Neural cell (in vitro differentiated cells): ENCODE measurements around the gene SLC66A2. TPM values are rescaled to one million over a fixed set of nuclear protein-coding genes. Genes with fewer than 3 reads are reported as not detected.

ENCODE experiments used
- H2AFZ ChIP-seq: fragments of 200-600, 300-800 bp; sonication (generic), shearing (Covaris generic); 2 replicates; pipeline ENCODE4 v1.6.0; 2014; ENCODE audit warnings: low read depth, mild to moderate bottlenecking, antibody characterized with exemption, low read length, moderate library complexity
- H3F3A ChIP-seq: fragments of 200-600 bp; shearing (Covaris generic); 2 replicates; pipeline ENCODE4 v1.6.1; 2016; ENCODE audit warnings: mild to moderate bottlenecking, moderate library complexity, mixed read lengths, antibody characterized with exemption, low read length; ENCODE audit not compliant: insufficient read depth, poor library complexity, severe bottlenecking
- H3K27ac ChIP-seq: fragments of 200-600, 300-800 bp; sonication (generic), shearing (Covaris generic); 2 replicates; pipeline ENCODE4 v1.5.1; 2014; ENCODE audit warnings: mild to moderate bottlenecking, low read length, moderate library complexity
- H3K27me3 ChIP-seq: fragments of 300-800, 200-600 bp; sonication (generic), shearing (Covaris generic); 2 replicates; pipeline ENCODE4 v1.6.0; 2014; ENCODE audit warnings: mild to moderate bottlenecking, low read depth, low read length, moderate library complexity; ENCODE audit not compliant: insufficient read depth
- H3K36me3 ChIP-seq: fragments of 300-800, 200-600 bp; sonication (generic), shearing (Covaris generic); 2 replicates; pipeline ENCODE4 v1.5.1; 2014; ENCODE audit warnings: mild to moderate bottlenecking, antibody characterized with exemption, low read length, moderate library complexity; ENCODE audit not compliant: insufficient read depth
- H3K4me2 ChIP-seq: fragments of 300-800, 200-600 bp; sonication (generic), shearing (Covaris generic); 2 replicates; pipeline ENCODE4 v1.6.0; 2014; ENCODE audit warnings: mild to moderate bottlenecking, low read length
- H3K4me3 ChIP-seq: fragments of 300-800, 200-600 bp; sonication (generic), shearing (Covaris generic); 2 replicates; pipeline ENCODE4 v1.5.1; 2014; ENCODE audit warnings: mild to moderate bottlenecking, low read length, moderate library complexity
- H3K79me2 ChIP-seq: fragments of 200-600 bp; shearing (Covaris generic); replicated peaks from 2 replicates; pipeline ENCODE4 v1.6.0; 2014; ENCODE audit warnings: mild to moderate bottlenecking, low read length, moderate library complexity; ENCODE audit not compliant: insufficient read depth
- H3K9ac ChIP-seq: fragments of 300-800, 200-600 bp; sonication (generic), shearing (Covaris generic); 2 replicates; pipeline ENCODE4 v1.6.1; 2016; ENCODE audit warnings: mild to moderate bottlenecking, low read length, mixed read lengths
- H3K9me2 ChIP-seq: fragments of 200-600 bp; shearing (Covaris generic); 2 replicates; pipeline ENCODE4 v1.6.1; 2016; ENCODE audit warnings: mild to moderate bottlenecking, low read length, mixed read lengths; ENCODE audit not compliant: insufficient read depth
- H3K9me3 ChIP-seq: fragments of 200-600, 300-800 bp; sonication (generic), shearing (Covaris generic); 2 replicates; pipeline ENCODE4 v1.6.1; 2016; ENCODE audit warnings: mild to moderate bottlenecking, mixed run types, low read length, moderate library complexity, mixed read lengths
- H4K20me1 ChIP-seq: fragments of 200-600 bp; shearing (Covaris generic); 2 replicates; pipeline ENCODE4 v1.6.1; 2016; ENCODE audit warnings: mild to moderate bottlenecking, mixed run types; ENCODE audit not compliant: insufficient read depth
- EP300 ChIP-seq: fragments of 450-650 bp; conservative IDR thresholded peaks from 2 replicates; pipeline ENCODE4 v1.6.1; 2014; ENCODE audit warnings: antibody characterized with exemption, mild to moderate bottlenecking, moderate library complexity; ENCODE audit not compliant: poor library complexity, severe bottlenecking
- EZH2 ChIP-seq: fragments of 200-600, 300-800 bp; shearing (Covaris generic), sonication (generic); IDR thresholded peaks from 2 replicates; pipeline ENCODE4 v1.6.1; 2014; ENCODE audit warnings: antibody characterized with exemption, low read length, borderline replicate concordance, mild to moderate bottlenecking; ENCODE audit not compliant: insufficient read depth, poor library complexity, severe bottlenecking
- MXI1 ChIP-seq: fragments of 450-650 bp; conservative IDR thresholded peaks from 2 replicates; pipeline ENCODE4 v1.6.1; 2014; ENCODE audit warnings: antibody characterized with exemption, mild to moderate bottlenecking; ENCODE audit not compliant: poor library complexity, severe bottlenecking
- POLR2AphosphoS5 ChIP-seq: IDR thresholded peaks from 2 replicates; pipeline ENCODE4 v1.6.1; 2012
- RAD21 ChIP-seq: fragments of 450-650 bp; conservative IDR thresholded peaks from 2 replicates; pipeline ENCODE4 v1.6.1; 2014; ENCODE audit warnings: antibody characterized with exemption, mild to moderate bottlenecking, moderate library complexity
- SMC3 ChIP-seq: fragments of 450-650 bp; conservative IDR thresholded peaks from 2 replicates; pipeline ENCODE4 v1.6.1; 2014; ENCODE audit warnings: antibody characterized with exemption, mild to moderate bottlenecking, moderate library complexity; ENCODE audit not compliant: poor library complexity
- TAF1 ChIP-seq: IDR thresholded peaks from 2 replicates; pipeline ENCODE4 v1.6.1; 2012; ENCODE audit warnings: low read depth
- polyA plus RNA-seq: library from polyadenylated mRNA; depleted of rRNA; stranded (reverse); fragments of >200 nt; gene quantifications from 2 replicates; pipeline ENCODE4 v1.2.3, GENCODE V29; 2014
- TF ChIP-seq, protein P1 (sequence below): IDR thresholded peaks from 2 replicates; pipeline ENCODE4 v1.6.1; 2012; ENCODE audit warnings: borderline replicate concordance
- TF ChIP-seq, protein P2 (sequence below): fragments of 450-650 bp; IDR thresholded peaks from 2 replicates; pipeline ENCODE4 v1.5.1; 2014; ENCODE audit warnings: antibody characterized with exemption, mild to moderate bottlenecking, moderate library complexity; ENCODE audit not compliant: poor library complexity, severe bottlenecking

The SLC66A2 gene
- polyA plus RNA-seq, 1 donor from 2014 or later: 66.7 TPM

GRCh38 chr18:79871481-79872091, 79.9 kb downstream of the SLC66A2 start:
- no peaks in the 10 kb centered on the region for H3K9me2 ChIP-seq
- H3K4me3 ChIP-seq: no peak overlapping the region
- no peaks in the 10 kb centered on the region for H4K20me1 ChIP-seq
- TF ChIP-seq, protein P1, sequence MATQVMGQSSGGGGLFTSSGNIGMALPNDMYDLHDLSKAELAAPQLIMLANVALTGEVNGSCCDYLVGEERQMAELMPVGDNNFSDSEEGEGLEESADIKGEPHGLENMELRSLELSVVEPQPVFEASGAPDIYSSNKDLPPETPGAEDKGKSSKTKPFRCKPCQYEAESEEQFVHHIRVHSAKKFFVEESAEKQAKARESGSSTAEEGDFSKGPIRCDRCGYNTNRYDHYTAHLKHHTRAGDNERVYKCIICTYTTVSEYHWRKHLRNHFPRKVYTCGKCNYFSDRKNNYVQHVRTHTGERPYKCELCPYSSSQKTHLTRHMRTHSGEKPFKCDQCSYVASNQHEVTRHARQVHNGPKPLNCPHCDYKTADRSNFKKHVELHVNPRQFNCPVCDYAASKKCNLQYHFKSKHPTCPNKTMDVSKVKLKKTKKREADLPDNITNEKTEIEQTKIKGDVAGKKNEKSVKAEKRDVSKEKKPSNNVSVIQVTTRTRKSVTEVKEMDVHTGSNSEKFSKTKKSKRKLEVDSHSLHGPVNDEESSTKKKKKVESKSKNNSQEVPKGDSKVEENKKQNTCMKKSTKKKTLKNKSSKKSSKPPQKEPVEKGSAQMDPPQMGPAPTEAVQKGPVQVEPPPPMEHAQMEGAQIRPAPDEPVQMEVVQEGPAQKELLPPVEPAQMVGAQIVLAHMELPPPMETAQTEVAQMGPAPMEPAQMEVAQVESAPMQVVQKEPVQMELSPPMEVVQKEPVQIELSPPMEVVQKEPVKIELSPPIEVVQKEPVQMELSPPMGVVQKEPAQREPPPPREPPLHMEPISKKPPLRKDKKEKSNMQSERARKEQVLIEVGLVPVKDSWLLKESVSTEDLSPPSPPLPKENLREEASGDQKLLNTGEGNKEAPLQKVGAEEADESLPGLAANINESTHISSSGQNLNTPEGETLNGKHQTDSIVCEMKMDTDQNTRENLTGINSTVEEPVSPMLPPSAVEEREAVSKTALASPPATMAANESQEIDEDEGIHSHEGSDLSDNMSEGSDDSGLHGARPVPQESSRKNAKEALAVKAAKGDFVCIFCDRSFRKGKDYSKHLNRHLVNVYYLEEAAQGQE: no peak
- no peak for TF ChIP-seq SMC3
- no peak for TF ChIP-seq EP300
- no peak for TF ChIP-seq RAD21
- no peak for TF ChIP-seq EZH2
- TF ChIP-seq, protein P2, sequence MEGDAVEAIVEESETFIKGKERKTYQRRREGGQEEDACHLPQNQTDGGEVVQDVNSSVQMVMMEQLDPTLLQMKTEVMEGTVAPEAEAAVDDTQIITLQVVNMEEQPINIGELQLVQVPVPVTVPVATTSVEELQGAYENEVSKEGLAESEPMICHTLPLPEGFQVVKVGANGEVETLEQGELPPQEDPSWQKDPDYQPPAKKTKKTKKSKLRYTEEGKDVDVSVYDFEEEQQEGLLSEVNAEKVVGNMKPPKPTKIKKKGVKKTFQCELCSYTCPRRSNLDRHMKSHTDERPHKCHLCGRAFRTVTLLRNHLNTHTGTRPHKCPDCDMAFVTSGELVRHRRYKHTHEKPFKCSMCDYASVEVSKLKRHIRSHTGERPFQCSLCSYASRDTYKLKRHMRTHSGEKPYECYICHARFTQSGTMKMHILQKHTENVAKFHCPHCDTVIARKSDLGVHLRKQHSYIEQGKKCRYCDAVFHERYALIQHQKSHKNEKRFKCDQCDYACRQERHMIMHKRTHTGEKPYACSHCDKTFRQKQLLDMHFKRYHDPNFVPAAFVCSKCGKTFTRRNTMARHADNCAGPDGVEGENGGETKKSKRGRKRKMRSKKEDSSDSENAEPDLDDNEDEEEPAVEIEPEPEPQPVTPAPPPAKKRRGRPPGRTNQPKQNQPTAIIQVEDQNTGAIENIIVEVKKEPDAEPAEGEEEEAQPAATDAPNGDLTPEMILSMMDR: no peak
- no peak for TF ChIP-seq POLR2AphosphoS5
- TF ChIP-seq TAF1: no peak
- TF ChIP-seq MXI1: no peak
- H2AFZ ChIP-seq: no peak overlapping the region
- no peak overlapping the region for H3K27ac ChIP-seq
- no peaks in the 10 kb centered on the region for H3F3A ChIP-seq
- H3K79me2 ChIP-seq: no peaks in the 10 kb centered on the region
- H3K27me3 ChIP-seq: no peaks in the 10 kb centered on the region
- H3K36me3 ChIP-seq: no peaks in the 10 kb centered on the region
- H3K9ac ChIP-seq: no peak overlapping the region
- no peak overlapping the region for H3K4me2 ChIP-seq
- no peaks in the 10 kb centered on the region for H3K9me3 ChIP-seq

DNA sequence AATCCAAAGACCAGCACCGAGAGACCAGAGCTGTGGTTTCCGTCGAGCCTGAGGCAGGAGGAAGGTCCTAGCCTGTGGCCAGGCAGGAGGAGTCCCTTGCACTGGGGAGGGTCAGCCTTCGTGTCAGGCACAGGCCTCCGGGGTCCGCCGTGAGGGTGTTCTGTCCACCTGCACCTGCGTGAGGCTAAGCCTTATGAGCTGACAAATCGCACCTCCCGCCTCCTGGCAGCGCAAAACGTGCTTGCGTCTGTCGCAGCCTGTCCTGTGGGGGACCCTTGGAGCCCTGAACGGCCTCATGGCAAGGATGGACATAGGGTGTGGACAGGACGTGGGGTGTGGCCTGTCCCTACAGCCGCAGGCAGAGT, 80.4 kb downstream of the SLC66A2 start:
- Histone ChIP-seq H3K4me2 (no peak overlapping the region), H3K9me2 (no peaks in the 10 kb centered on the region), H3K27me3 (no peaks in the 10 kb centered on the region), H3K27ac (no peak overlapping the region), H3K9ac (no peak overlapping the region), H3K36me3 (no peaks in the 10 kb centered on the region), H2AFZ (no peak overlapping the region), H3K79me2 (no peaks in the 10 kb centered on the region), H3K9me3 (no peaks in the 10 kb centered on the region), H4K20me1 (no peaks in the 10 kb centered on the region), H3F3A (no peaks in the 10 kb centered on the region), H3K4me3 (no peak overlapping the region)
- TF ChIP-seq, protein P2: no peak
- TF ChIP-seq MXI1 (no peak), TAF1 (no peak), EZH2 (no peak), RAD21 (no peak), SMC3 (no peak), EP300 (no peak), POLR2AphosphoS5 (no peak)
- TF ChIP-seq, protein P1: no peak
